Cardiac muscle cell (in vitro differentiated cells and primary cell): ENCODE results near the gene PLIN3. TPM values are rescaled to one million over a fixed set of nuclear protein-coding genes. Genes with fewer than 3 reads are reported as not detected.

ENCODE experiments used
- DNase-seq, 2 donors: peaks; one replicate each; pipeline versions ENCODE4 v3.0.0 to v3.0.0-alpha.2; 2010 to 2017; ENCODE audit warnings: low read depth in 1 of 2, low spot score in 1 of 2
- H3K27ac ChIP-seq: fragments of 200-600 bp; sonication (generic); 2 replicates; pipeline ENCODE4 v1.5.1; 2016
- H3K27me3 ChIP-seq: fragments of 200-600 bp; sonication (generic); 2 replicates; pipeline ENCODE4 v1.6.0; 2016; ENCODE audit warnings: control low read depth
- H3K36me3 ChIP-seq: fragments of 200-600 bp; sonication (generic); 2 replicates; pipeline ENCODE4 v1.5.1; 2016; ENCODE audit warnings: control low read depth
- H3K4me1 ChIP-seq: fragments of 200-600 bp; sonication (generic); 2 replicates; pipeline ENCODE4 v1.8.1; 2017; ENCODE audit warnings: low read depth, mild to moderate bottlenecking, mixed run types
- H3K4me3 ChIP-seq: fragments of 200-600 bp; sonication (generic); 2 replicates; pipeline ENCODE4 v1.5.1; 2016; ENCODE audit warnings: mild to moderate bottlenecking
- H3K9me3 ChIP-seq: fragments of 200-600 bp; sonication (generic); 2 replicates; pipeline ENCODE4 v1.5.1; 2017; ENCODE audit warnings: low read depth, mild to moderate bottlenecking, control low read depth
- polyA plus RNA-seq: library from polyadenylated mRNA; unstranded; fragments of >200 nt; fragmentation: Nextera tagmentation; extraction: Ambion mirVana; gene quantifications from 2 replicates; pipeline ENCODE4 v1.2.1, GENCODE V29; 2016
- total RNA-seq: library from RNA; depleted of rRNA; stranded (reverse); fragments of >200 nt; gene quantifications from 2 replicates; pipeline ENCODE4 v1.2.3, GENCODE V29; 2016
- TF ChIP-seq, protein P1 (sequence below): IDR thresholded peaks from 2 replicates; pipeline ENCODE4 v1.5.1; 2012; ENCODE audit warnings: low read depth, mild to moderate bottlenecking, low read length

Gene PLIN3
- total and polyA plus RNA-seq, 2 experiments from 2014 or later: 108 to 114 TPM

GRCh38 chr19:4791183-4792018 is 76.1 kb downstream of the PLIN3 start, which contains the start of gene FEM1A:
Gene FEM1A (plus strand): TSS chr19:4791734. CDS start chr19:4791855, 121 bp downstream.
- H3K4me1 ChIP-seq: no peaks in the 10 kb centered on the region
- peak within 1 kb of the TSS; percentile 95 for H3K27ac ChIP-seq
- peak within 1 kb of the TSS; percentile 79 for H3K4me3 ChIP-seq
- peaks cover 7% of the 10 kb centered on the region for H3K36me3 ChIP-seq
- no peaks in the 10 kb centered on the region for H3K27me3 ChIP-seq
- DNase-seq: peak; percentile 100
- H3K9me3 ChIP-seq: no peaks in the 10 kb centered on the region
- TF ChIP-seq, protein P1, sequence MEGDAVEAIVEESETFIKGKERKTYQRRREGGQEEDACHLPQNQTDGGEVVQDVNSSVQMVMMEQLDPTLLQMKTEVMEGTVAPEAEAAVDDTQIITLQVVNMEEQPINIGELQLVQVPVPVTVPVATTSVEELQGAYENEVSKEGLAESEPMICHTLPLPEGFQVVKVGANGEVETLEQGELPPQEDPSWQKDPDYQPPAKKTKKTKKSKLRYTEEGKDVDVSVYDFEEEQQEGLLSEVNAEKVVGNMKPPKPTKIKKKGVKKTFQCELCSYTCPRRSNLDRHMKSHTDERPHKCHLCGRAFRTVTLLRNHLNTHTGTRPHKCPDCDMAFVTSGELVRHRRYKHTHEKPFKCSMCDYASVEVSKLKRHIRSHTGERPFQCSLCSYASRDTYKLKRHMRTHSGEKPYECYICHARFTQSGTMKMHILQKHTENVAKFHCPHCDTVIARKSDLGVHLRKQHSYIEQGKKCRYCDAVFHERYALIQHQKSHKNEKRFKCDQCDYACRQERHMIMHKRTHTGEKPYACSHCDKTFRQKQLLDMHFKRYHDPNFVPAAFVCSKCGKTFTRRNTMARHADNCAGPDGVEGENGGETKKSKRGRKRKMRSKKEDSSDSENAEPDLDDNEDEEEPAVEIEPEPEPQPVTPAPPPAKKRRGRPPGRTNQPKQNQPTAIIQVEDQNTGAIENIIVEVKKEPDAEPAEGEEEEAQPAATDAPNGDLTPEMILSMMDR: peak; percentile 100

Other genes starting within 250 kb of the PLIN3 start
- 2.2 and 18.1 TPM in 2 replicates for gene TNFAIP8L1, start 228.2 kb downstream of the PLIN3 start, total RNA-seq
- gene TNFAIP8L1, start 228.2 kb downstream of the PLIN3 start, polyA plus RNA-seq: 5.1 and 18.7 TPM in 2 replicates
- 47.9 and 107 TPM in 2 replicates for gene MYDGF, start 197.3 kb downstream of the PLIN3 start, total RNA-seq
- gene MYDGF, start 197.3 kb downstream of the PLIN3 start, polyA plus RNA-seq: 122 and 206 TPM in 2 replicates
- gene DPP9, start 143.8 kb downstream of the PLIN3 start, total RNA-seq: 47.5 and 50.4 TPM in 2 replicates
- 19.8 and 25.4 TPM in 2 replicates for gene DPP9, start 143.8 kb downstream of the PLIN3 start, polyA plus RNA-seq
- gene FEM1A, start 75.9 kb downstream of the PLIN3 start, total RNA-seq: 22.0 and 27.9 TPM in 2 replicates
- gene FEM1A, start 75.9 kb downstream of the PLIN3 start, polyA plus RNA-seq: 2.6 and 2.8 TPM in 2 replicates
- gene TICAM1, start 36.0 kb downstream of the PLIN3 start, total RNA-seq: 0.21 and 1.5 TPM in 2 replicates
- 0.38 and 4.2 TPM in 2 replicates for gene TICAM1, start 36.0 kb downstream of the PLIN3 start, polyA plus RNA-seq
- gene ARRDC5, start 35.2 kb upstream of the PLIN3 start, total RNA-seq: not detected in 2 replicates
- gene ARRDC5, start 35.2 kb upstream of the PLIN3 start, polyA plus RNA-seq: not detected in 2 replicates
- 10.9 and 17.3 TPM in 2 replicates for gene UHRF1, start 41.8 kb upstream of the PLIN3 start, total RNA-seq
- gene UHRF1, start 41.8 kb upstream of the PLIN3 start, polyA plus RNA-seq: 10.0 and 17.5 TPM in 2 replicates
- 58.5 and 90.6 TPM in 2 replicates for gene KDM4B, start 101.4 kb upstream of the PLIN3 start, total RNA-seq
- gene KDM4B, start 101.4 kb upstream of the PLIN3 start, polyA plus RNA-seq: 74.6 and 79.5 TPM in 2 replicates